SK-N-SH treated with all-trans-retinoic acid at 6 μM for 48 hours (cell line): Measurements from ENCODE around the gene SEC14L1.

Source experiments
- CSDC2 ChIP-seq: fragments of 250-450 bp; sonication (Bioruptor Pico); IDR thresholded peaks from 2 replicates; pipeline ENCODE4 v1.5.0; 2020; ENCODE audit warnings: mild to moderate bottlenecking, moderate library complexity
- CSRNP3 ChIP-seq: fragments of 250-450 bp; sonication (Bioruptor Pico); IDR thresholded peaks from 2 replicates; pipeline ENCODE4 v1.5.1; 2021; ENCODE audit warnings: mild to moderate bottlenecking, moderate library complexity
- ESRRG ChIP-seq: fragments of 250-450 bp; sonication (Bioruptor Pico); IDR thresholded peaks from 2 replicates; pipeline ENCODE4 v1.6.1; 2021; ENCODE audit warnings: mild to moderate bottlenecking
- GLIS3 ChIP-seq: fragments of 250-450 bp; sonication (Bioruptor Pico); IDR thresholded peaks from 2 replicates; pipeline ENCODE4 v1.5.0; 2020; ENCODE audit warnings: mild to moderate bottlenecking, moderate library complexity
- ISL1 ChIP-seq: fragments of 250-450 bp; sonication (Bioruptor Pico); IDR thresholded peaks from 2 replicates; pipeline ENCODE4 v2.1.2; 2022; ENCODE audit warnings: mild to moderate bottlenecking, moderate library complexity
- PATZ1 ChIP-seq: fragments of 250-450 bp; sonication (Bioruptor Pico); IDR thresholded peaks from 2 replicates; pipeline ENCODE4 v1.8.0; 2020; ENCODE audit warnings: mild to moderate bottlenecking, moderate library complexity, borderline replicate concordance
- POU6F1 ChIP-seq: fragments of 250-450 bp; sonication (Bioruptor Pico); IDR thresholded peaks from 2 replicates; pipeline ENCODE4 v1.8.0; 2021; ENCODE audit warnings: low read depth, mild to moderate bottlenecking, moderate library complexity, borderline replicate concordance
- TOX ChIP-seq: fragments of 250-450 bp; sonication (Bioruptor Pico); IDR thresholded peaks from 2 replicates; pipeline ENCODE4 v1.8.0; 2021; ENCODE audit warnings: mild to moderate bottlenecking, moderate library complexity, borderline replicate concordance
- ZFP3 ChIP-seq: fragments of 250-450 bp; sonication (Bioruptor Pico); IDR thresholded peaks from 2 replicates; pipeline ENCODE4 v1.5.0; 2020; ENCODE audit warnings: mild to moderate bottlenecking, moderate library complexity
- ZNF565 ChIP-seq: fragments of 450-650 bp; formaldehyde crosslinking; conservative IDR thresholded peaks from 2 replicates; pipeline ENCODE4 v1.5.0; 2020; ENCODE audit warnings: low read depth, mild to moderate bottlenecking, moderate library complexity
- ZNF70 ChIP-seq: fragments of 450-650 bp; formaldehyde crosslinking; IDR thresholded peaks from 2 replicates; pipeline ENCODE4 v1.5.0; 2020; ENCODE audit warnings: mild to moderate bottlenecking, moderate library complexity
- TF ChIP-seq, protein P1 (sequence below): fragments of 250-450 bp; sonication (Bioruptor Pico); IDR thresholded peaks from 2 replicates; pipeline ENCODE4 v1.5.1; 2020; ENCODE audit warnings: low read depth, mild to moderate bottlenecking, moderate library complexity

GRCh38 chr17:77124192-77124889 lies 16.4 kb upstream of the SEC14L1 start:
- TF ChIP-seq CSRNP3 (CRISPR knock-in tag) (no peak), POU6F1 (CRISPR knock-in tag) (no peak), CSDC2 (0 out of 2 replicates have a peak, but pooled peaks have one; percentile 22), ISL1 (CRISPR knock-in tag) (peak; percentile 69), ZNF70 (CRISPR knock-in tag) (no peak), PATZ1 (CRISPR knock-in tag) (no peak), ZFP3 (CRISPR knock-in tag) (no peak; the same call in 1 of the 2 replicates), GLIS3 (CRISPR knock-in tag) (no peak), TOX (no peak), ZNF565 (CRISPR knock-in tag) (no peak), ESRRG (CRISPR knock-in tag) (no peak)
- TF ChIP-seq, protein P1, sequence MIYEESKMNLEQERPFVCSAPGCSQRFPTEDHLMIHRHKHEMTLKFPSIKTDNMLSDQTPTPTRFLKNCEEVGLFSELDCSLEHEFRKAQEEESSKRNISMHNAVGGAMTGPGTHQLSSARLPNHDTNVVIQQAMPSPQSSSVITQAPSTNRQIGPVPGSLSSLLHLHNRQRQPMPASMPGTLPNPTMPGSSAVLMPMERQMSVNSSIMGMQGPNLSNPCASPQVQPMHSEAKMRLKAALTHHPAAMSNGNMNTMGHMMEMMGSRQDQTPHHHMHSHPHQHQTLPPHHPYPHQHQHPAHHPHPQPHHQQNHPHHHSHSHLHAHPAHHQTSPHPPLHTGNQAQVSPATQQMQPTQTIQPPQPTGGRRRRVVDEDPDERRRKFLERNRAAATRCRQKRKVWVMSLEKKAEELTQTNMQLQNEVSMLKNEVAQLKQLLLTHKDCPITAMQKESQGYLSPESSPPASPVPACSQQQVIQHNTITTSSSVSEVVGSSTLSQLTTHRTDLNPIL (CRISPR knock-in tag) = no peak; the same call in 1 of the 2 replicates
